ENCODE results near the gene INTS4. TPM values are rescaled to one million over a fixed set of nuclear protein-coding genes. Genes with fewer than 3 reads are reported as not detected.

The INTS4 gene
- total and polyA plus RNA-seq, 2 donors (not counting 1 experiment from before 2014, with no cell fraction given) = 46.1 to 78.9 TPM

GRCh38 chr11:78039391-78039918 lies 45.0 kb upstream of the INTS4 start:
- Mint-ChIP-seq H3K9me3 (ENCODE audit: insufficient read depth) (no peaks in the 10 kb centered on the region), H3K27ac (no peak overlapping the region), H3K4me3 (no peak overlapping the region), H3K4me1 (peaks cover 10% of the 10 kb centered on the region), H3K27me3 (peaks cover 9% of the 10 kb centered on the region)
- Histone ChIP-seq H3K4me2 (replicated peaks; ENCODE audit: low read depth, low read length, poor library complexity, severe bottlenecking) (no peak overlapping the region), H3K4me1 (ENCODE audit: control insufficient read depth in 2 of 2, insufficient read depth in 2 of 2, low read length in 2 of 2) (peaks cover 5 to 6% of the 10 kb centered on the region in 2 donors), H3K4me3 (ENCODE audit: control extremely low read depth in 1 of 5, extremely low read depth in 1 of 5, insufficient read depth in 1 of 5, low read depth in 2 of 5, low read length in 4 of 5) (no peak overlapping the region), H2AFZ (ENCODE audit: insufficient read depth, low read depth, low read length, poor library complexity, severe bottlenecking) (peak overlapping the region; percentile 69), H3K36me3 (replicated peaks in 1 of 2; ENCODE audit: control extremely low read depth in 1 of 2, control insufficient read depth in 1 of 2, extremely low read depth in 1 of 2, insufficient read depth in 2 of 2, low read length in 1 of 2) (no peaks in the 10 kb centered on the region), H3K9me3 (ENCODE audit: control extremely low read depth in 1 of 3, control insufficient read depth in 2 of 3, insufficient read depth in 1 of 3, low read length in 2 of 3) (no peaks in the 10 kb centered on the region), H3K27me3 (replicated peaks in 1 of 4; ENCODE audit: control extremely low read depth in 1 of 4, control insufficient read depth in 3 of 4, insufficient read depth in 4 of 4, low read length in 3 of 4) (no peaks in the 10 kb centered on the region), H3K27ac (ENCODE audit: low read length in 2 of 2) (no peak overlapping the region), H3K9ac (ENCODE audit: low read length) (no peak overlapping the region), H3K79me2 (ENCODE audit: control insufficient read depth, insufficient read depth, low read length) (no peaks in the 10 kb centered on the region), H4K20me1 (ENCODE audit: control insufficient read depth, insufficient read depth, low read length, poor library complexity, severe bottlenecking) (no peaks in the 10 kb centered on the region)
- intact Hi-C loops (cut with micrococcal nuclease) = no loop called here
- ATAC-seq (ENCODE audit: low read depth) (no peak), DNase-seq (no peak)
- TF ChIP-seq, protein P1, sequence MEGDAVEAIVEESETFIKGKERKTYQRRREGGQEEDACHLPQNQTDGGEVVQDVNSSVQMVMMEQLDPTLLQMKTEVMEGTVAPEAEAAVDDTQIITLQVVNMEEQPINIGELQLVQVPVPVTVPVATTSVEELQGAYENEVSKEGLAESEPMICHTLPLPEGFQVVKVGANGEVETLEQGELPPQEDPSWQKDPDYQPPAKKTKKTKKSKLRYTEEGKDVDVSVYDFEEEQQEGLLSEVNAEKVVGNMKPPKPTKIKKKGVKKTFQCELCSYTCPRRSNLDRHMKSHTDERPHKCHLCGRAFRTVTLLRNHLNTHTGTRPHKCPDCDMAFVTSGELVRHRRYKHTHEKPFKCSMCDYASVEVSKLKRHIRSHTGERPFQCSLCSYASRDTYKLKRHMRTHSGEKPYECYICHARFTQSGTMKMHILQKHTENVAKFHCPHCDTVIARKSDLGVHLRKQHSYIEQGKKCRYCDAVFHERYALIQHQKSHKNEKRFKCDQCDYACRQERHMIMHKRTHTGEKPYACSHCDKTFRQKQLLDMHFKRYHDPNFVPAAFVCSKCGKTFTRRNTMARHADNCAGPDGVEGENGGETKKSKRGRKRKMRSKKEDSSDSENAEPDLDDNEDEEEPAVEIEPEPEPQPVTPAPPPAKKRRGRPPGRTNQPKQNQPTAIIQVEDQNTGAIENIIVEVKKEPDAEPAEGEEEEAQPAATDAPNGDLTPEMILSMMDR (IDR thresholded peaks at IDR 0.05) = no peak
- no peak for TF ChIP-seq EZH2 (IDR thresholded peaks at IDR 0.05; ENCODE audit: borderline replicate concordance, insufficient read depth, low read depth, low read length, poor library complexity, severe bottlenecking)
- POLR2A ChIA-PET = no interaction called here
- 100% methylated on average over 1 of the region's 4 CpGs for WGBS (ENCODE audit: insufficient coverage)
- CTCF ChIA-PET = no interaction called here

GRCh38 chr11:78038697-78039313 lies 44.3 kb upstream of the INTS4 start:
- Mint-ChIP-seq H3K4me3 (no peak overlapping the region), H3K27me3 (peaks cover 6% of the 10 kb centered on the region), H3K9me3 (ENCODE audit: insufficient read depth) (no peaks in the 10 kb centered on the region), H3K4me1 (peaks cover 10% of the 10 kb centered on the region), H3K27ac (no peak overlapping the region)
- no peaks in the 10 kb centered on the region for H3K79me2 ChIP-seq (ENCODE audit: control insufficient read depth, insufficient read depth, low read length)
- H3K4me1 ChIP-seq (ENCODE audit: control insufficient read depth in 2 of 2, insufficient read depth in 2 of 2, low read length in 2 of 2) = peaks cover 5 to 6% of the 10 kb centered on the region in 2 donors
- H4K20me1 ChIP-seq (ENCODE audit: control insufficient read depth, insufficient read depth, low read length, poor library complexity, severe bottlenecking) = no peaks in the 10 kb centered on the region
- H3K4me2 ChIP-seq (replicated peaks; ENCODE audit: low read depth, low read length, poor library complexity, severe bottlenecking) = no peak overlapping the region
- H3K36me3 ChIP-seq (replicated peaks in 1 of 2; ENCODE audit: control extremely low read depth in 1 of 2, control insufficient read depth in 1 of 2, extremely low read depth in 1 of 2, insufficient read depth in 2 of 2, low read length in 1 of 2) = no peaks in the 10 kb centered on the region
- ChIA-PET POLR2A (no interaction called here), CTCF (no interaction called here)
- H3K27me3 ChIP-seq (replicated peaks in 1 of 4; ENCODE audit: control extremely low read depth in 1 of 4, control insufficient read depth in 3 of 4, insufficient read depth in 4 of 4, low read length in 3 of 4) = no peaks in the 10 kb centered on the region
- no peaks in the 10 kb centered on the region for H3K9me3 ChIP-seq (ENCODE audit: control extremely low read depth in 1 of 3, control insufficient read depth in 2 of 3, insufficient read depth in 1 of 3, low read length in 2 of 3)
- 95% methylated on average over 5 of the region's 8 CpGs for WGBS (ENCODE audit: insufficient coverage)
- H2AFZ ChIP-seq (ENCODE audit: insufficient read depth, low read depth, low read length, poor library complexity, severe bottlenecking) = no peak overlapping the region
- H3K27ac ChIP-seq (ENCODE audit: low read length in 2 of 2) = no peak overlapping the region
- no peak for DNase-seq
- TF ChIP-seq EZH2 (IDR thresholded peaks at IDR 0.05; ENCODE audit: borderline replicate concordance, insufficient read depth, low read depth, low read length, poor library complexity, severe bottlenecking) = no peak
- TF ChIP-seq, protein P1 (IDR thresholded peaks at IDR 0.05) = no peak
- ATAC-seq (ENCODE audit: low read depth) = no peak
- no peak overlapping the region for H3K9ac ChIP-seq (ENCODE audit: low read length)
- no peak overlapping the region for H3K4me3 ChIP-seq (ENCODE audit: control extremely low read depth in 1 of 5, extremely low read depth in 1 of 5, insufficient read depth in 1 of 5, low read depth in 2 of 5, low read length in 4 of 5)
- intact Hi-C loops (cut with micrococcal nuclease) = no loop called here

Measured in B cell (primary cell).